Measurements from ENCODE around the gene DHRS1.

Gene DHRS1

DNA sequence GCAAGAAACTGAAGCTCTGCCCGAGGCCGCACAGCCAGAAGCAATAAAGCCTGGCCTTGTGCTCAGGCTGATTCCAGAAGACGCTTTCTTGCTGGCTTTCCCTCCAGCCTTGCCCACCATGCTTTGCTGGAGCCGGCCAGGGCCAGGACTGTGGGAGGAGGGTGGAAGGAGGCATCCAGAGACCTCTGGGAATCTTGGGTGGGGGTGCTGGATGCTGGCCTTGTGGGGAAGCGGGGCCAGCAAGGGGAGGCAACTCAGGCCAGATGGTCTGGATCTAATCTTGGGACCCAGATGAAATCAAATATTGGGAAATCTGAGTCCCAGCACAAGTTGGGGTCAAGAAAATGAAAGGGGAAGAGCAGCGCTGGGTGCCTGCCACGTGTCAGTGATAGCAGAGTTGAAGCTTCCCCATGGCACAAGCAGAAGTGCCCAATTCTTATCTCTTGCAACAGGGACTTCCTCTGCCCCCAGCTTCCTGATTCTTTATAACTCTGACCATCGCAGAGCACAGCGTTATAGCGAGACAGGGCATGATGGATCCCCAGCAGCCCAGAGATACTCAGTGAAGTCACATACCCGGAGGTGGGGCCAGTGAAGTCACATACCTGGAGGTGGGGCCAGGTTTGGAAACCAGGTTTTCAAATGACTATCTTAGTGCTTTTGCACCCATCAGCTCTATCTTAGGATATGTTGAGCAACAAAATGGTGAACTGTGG is 21.8 kb downstream of the DHRS1 start:
- Histone ChIP-seq H3K79me2 (ENCODE audit: insufficient read depth, low read length) (no peaks in the 10 kb centered on the region), H3F3A (ENCODE audit: low read depth) (no peaks in the 10 kb centered on the region), H3K9ac (ENCODE audit: low read depth, low read length, poor library complexity, severe bottlenecking) (no peak overlapping the region), H3K9me2 (replicated peaks; ENCODE audit: low read depth, low read length) (no peaks in the 10 kb centered on the region), H3K4me2 (ENCODE audit: low read depth, low read length, poor library complexity, severe bottlenecking) (peak overlapping the region; percentile 36), H3K36me3 (ENCODE audit: insufficient read depth, low read length) (no peaks in the 10 kb centered on the region), H3K27me3 (ENCODE audit: insufficient read depth, low read length, poor library complexity, severe bottlenecking) (no peaks in the 10 kb centered on the region), H3K4me3 (ENCODE audit: low read length, poor library complexity, severe bottlenecking) (no peak overlapping the region), H3K9me3 (ENCODE audit: insufficient read depth, low read depth, low read length) (no peaks in the 10 kb centered on the region), H4K20me1 (ENCODE audit: insufficient read depth, low read length, poor library complexity, severe bottlenecking) (no peaks in the 10 kb centered on the region), H3K4me1 (ENCODE audit: insufficient read depth, low read length, poor library complexity, severe bottlenecking) (peaks cover 24% of the 10 kb centered on the region), H2AFZ (ENCODE audit: low read length) (no peak overlapping the region)
- TF ChIP-seq CTCF (conservative IDR thresholded peaks at IDR 0.05; ENCODE audit: low read length), result no peak
- TF ChIP-seq EZH2phosphoT487 (IDR thresholded peaks at IDR 0.05; ENCODE audit: borderline replicate concordance), result no peak

- no peaks in the 10 kb centered on the region for H3F3A ChIP-seq (ENCODE audit: low read depth)
- H2AFZ ChIP-seq (ENCODE audit: low read length), result no peak overlapping the region
- no peak overlapping the region for H3K9ac ChIP-seq (ENCODE audit: low read depth, low read length, poor library complexity, severe bottlenecking)
- no peaks in the 10 kb centered on the region for H3K27me3 ChIP-seq (ENCODE audit: insufficient read depth, low read length, poor library complexity, severe bottlenecking)
- H4K20me1 ChIP-seq (ENCODE audit: insufficient read depth, low read length, poor library complexity, severe bottlenecking), result no peaks in the 10 kb centered on the region
- peaks cover 5% of the 10 kb centered on the region; the same call in 1 of the 2 replicates for H3K79me2 ChIP-seq (ENCODE audit: insufficient read depth, low read length)
- TF ChIP-seq EZH2phosphoT487 (IDR thresholded peaks at IDR 0.05; ENCODE audit: borderline replicate concordance), result no peak
- no peak for TF ChIP-seq CTCF (conservative IDR thresholded peaks at IDR 0.05; ENCODE audit: low read length)
- H3K9me2 ChIP-seq (replicated peaks; ENCODE audit: low read depth, low read length), result no peaks in the 10 kb centered on the region
- H3K36me3 ChIP-seq (ENCODE audit: insufficient read depth, low read length), result no peaks in the 10 kb centered on the region
- H3K4me3 ChIP-seq (ENCODE audit: low read length, poor library complexity, severe bottlenecking), result no peak overlapping the region
- H3K9me3 ChIP-seq (ENCODE audit: insufficient read depth, low read depth, low read length), result no peaks in the 10 kb centered on the region
- H3K4me1 ChIP-seq (ENCODE audit: insufficient read depth, low read length, poor library complexity, severe bottlenecking), result peaks cover 26% of the 10 kb centered on the region
- no peak overlapping the region for H3K4me2 ChIP-seq (ENCODE audit: low read depth, low read length, poor library complexity, severe bottlenecking)
Observed at GRCh38 chr14:24277071-24277470, 22.5 kb downstream of the DHRS1 start.

DNA sequence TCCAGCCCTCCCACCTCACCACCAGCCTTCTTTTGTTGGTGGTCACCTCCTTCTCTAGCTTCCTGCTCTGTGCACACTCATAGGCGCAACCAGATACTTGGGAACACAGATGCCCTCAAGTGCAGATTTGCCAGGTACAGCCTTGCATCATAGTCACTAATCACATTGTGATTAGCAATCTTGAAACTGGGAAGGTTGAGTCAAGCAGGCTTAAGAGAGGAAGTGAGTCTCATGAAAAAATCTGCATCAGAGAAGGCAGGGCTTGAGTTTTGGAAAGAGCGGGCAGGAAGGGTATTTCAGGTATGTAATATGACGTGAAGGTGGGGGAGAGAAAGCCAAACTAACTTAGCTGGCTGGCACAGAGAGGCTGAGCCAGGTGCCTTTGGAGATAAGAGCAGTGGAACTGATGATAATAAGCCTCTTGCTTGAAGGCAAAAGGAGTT is 25.5 kb downstream of the DHRS1 start:
- peaks cover 35% of the 10 kb centered on the region for H3K4me1 ChIP-seq (ENCODE audit: insufficient read depth, low read length, poor library complexity, severe bottlenecking)
- no peaks in the 10 kb centered on the region for H3F3A ChIP-seq (ENCODE audit: low read depth)
- H3K9me3 ChIP-seq (ENCODE audit: insufficient read depth, low read depth, low read length), result no peaks in the 10 kb centered on the region
- no peaks in the 10 kb centered on the region for H3K36me3 ChIP-seq (ENCODE audit: insufficient read depth, low read length)
- H4K20me1 ChIP-seq (ENCODE audit: insufficient read depth, low read length, poor library complexity, severe bottlenecking), result no peaks in the 10 kb centered on the region
- no peak overlapping the region for H3K4me3 ChIP-seq (ENCODE audit: low read length, poor library complexity, severe bottlenecking)
- H3K79me2 ChIP-seq (ENCODE audit: insufficient read depth, low read length), result peaks cover 14% of the 10 kb centered on the region; the same call in 1 of the 2 replicates
- H3K9ac ChIP-seq (ENCODE audit: low read depth, low read length, poor library complexity, severe bottlenecking), result no peak overlapping the region
- H2AFZ ChIP-seq (ENCODE audit: low read length), result no peak overlapping the region
- TF ChIP-seq EZH2phosphoT487 (IDR thresholded peaks at IDR 0.05; ENCODE audit: borderline replicate concordance), result no peak
- TF ChIP-seq CTCF (conservative IDR thresholded peaks at IDR 0.05; ENCODE audit: low read length), result no peak
- H3K9me2 ChIP-seq (replicated peaks; ENCODE audit: low read depth, low read length), result no peaks in the 10 kb centered on the region
- no peaks in the 10 kb centered on the region for H3K27me3 ChIP-seq (ENCODE audit: insufficient read depth, low read length, poor library complexity, severe bottlenecking)
- H3K4me2 ChIP-seq (ENCODE audit: low read depth, low read length, poor library complexity, severe bottlenecking), result no peak overlapping the region

Data from Loucy (cell line).